H4 (cell line): ENCODE results near the gene DOK1. TPM values are rescaled to one million over a fixed set of nuclear protein-coding genes. Genes with fewer than 3 reads are reported as not detected.
A peak's percentile ranks its signal among the peaks of the same experiment; 100 is the strongest.

Source experiments
- DNase-seq: peaks from one replicate; pipeline ENCODE4 v3.0.0-alpha.2; 2015; ENCODE audit warnings: low spot score
- total RNA-seq: library from RNA; depleted of rRNA; stranded (reverse); fragments of >200 nt; shearing (Covaris generic); gene quantifications from 2 replicates; pipeline ENCODE4 v1.2.3, GENCODE V29; 2014

The DOK1 gene
- total RNA-seq, 1 experiment from 2014 or later: 2.1 TPM

DNA sequence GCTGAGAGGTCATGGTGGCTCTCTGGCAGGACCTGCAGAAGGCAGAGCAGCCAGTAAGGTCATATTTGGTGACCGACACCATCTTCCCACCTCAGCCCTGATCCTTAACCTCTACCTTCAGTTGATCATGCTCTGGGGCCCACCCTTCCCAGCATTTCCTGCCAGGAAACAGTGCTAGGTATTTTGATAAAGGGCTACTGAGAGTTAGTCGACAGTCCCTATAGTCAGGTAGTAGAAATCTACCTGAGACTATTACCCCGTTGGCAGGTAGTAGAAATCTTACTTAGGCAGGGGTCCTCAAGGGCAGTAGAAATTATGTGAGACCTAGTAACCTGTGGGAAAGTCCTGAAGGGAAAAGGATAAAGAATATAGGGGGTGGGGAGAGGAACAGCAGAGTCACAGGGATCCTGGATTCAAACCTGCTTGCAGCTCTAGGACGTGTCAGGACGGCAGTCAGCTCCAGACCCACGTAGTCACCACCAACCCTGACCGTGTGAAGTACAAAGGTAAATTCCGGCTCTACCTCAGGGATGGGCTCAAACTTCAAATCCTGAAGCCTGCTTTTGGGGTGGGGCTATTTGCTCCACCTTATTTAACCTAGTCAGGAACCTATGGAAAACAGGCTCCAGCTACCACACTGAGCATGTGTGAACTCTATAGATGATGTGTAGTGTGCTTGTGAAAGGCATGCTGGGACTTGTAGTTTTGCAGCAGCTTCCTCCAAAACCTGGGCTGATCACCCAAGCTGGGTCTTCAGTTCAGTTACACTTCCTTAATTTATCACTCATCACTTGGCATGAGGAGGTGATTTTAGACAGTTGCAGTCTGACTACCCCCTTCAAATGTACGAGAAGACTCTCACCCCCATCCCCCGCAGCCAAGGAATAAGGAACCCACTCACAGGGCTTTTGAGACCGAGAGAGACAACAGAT, 28.5 kb upstream of the DOK1 start, which contains the start of gene DQX1:
Gene DQX1 (minus strand): TSS at position 515 of the 932 bp plus-strand sequence. CDS start 502 bp downstream, at position 13.
- no peak for DNase-seq

- no peak for DNase-seq
Measured at GRCh38 chr2:74526649-74527230, 27.8 kb upstream of the DOK1 start.

DNA sequence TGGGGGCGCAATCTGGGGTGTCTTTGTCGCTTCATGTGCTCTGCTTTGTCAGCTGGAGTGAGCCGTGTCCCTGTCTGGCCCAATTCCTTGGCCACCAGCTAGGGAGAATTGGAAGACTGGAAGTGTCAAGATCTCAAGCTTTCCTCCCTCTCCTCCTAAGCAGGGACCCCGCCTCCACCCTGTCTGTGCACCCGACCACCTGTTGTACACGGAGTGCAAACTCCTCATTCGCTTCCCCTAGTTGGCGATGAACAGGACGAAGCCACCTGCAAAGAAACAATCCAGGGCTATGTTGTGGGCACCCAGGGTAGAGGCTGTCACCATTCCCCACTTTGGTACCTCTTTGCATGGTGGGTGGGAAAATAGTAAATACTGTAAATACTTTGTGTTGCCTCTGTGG, 26.8 kb upstream of the DOK1 start:
- DNase-seq: no peak

GRCh38 chr2:74528600-74529356, 25.7 kb upstream of the DOK1 start:
- DNase-seq: no peak

- DNase-seq: peak; percentile 98
Measured at GRCh38 chr2:74529357-74530238, 24.9 kb upstream of the DOK1 start, which contains the start of the genes AUP1 and HTRA2. AUP1 (minus strand) TSS chr2:74529706; CDS start chr2:74529629, 77 bp downstream. HTRA2 (plus strand) TSS chr2:74529933; CDS start chr2:74530007, 74 bp downstream.

DNA sequence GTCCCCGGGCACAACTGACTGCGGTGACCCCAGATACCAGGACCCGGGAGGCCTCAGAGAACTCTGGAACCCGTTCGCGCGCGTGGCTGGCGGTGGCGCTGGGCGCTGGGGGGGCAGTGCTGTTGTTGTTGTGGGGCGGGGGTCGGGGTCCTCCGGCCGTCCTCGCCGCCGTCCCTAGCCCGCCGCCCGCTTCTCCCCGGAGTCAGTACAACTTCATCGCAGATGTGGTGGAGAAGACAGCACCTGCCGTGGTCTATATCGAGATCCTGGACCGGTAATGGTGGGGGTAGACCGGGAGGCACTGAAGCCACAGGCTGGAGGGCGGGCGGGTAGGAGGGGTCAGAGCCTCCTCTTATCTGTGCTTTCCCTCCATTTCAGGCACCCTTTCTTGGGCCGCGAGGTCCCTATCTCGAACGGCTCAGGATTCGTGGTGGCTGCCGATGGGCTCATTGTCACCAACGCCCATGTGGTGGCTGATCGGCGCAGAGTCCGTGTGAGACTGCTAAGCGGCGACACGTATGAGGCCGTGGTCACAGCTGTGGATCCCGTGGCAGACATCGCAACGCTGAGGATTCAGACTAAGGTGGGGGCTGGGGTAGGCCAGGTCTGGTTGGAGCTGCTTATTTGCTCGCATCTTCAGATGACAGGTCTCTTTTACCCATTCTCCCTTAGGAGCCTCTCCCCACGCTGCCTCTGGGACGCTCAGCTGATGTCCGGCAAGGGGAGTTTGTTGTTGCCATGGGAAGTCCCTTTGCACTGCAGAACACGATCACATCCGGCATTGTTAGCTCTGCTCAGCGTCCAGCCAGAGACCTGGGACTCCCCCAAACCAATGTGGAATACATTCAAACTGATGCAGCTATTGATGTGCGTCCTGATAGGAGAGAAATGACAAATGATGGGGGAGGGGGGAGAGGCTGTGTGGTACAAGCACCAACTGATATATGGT, 24.0 kb upstream of the DOK1 start:
- no peak for DNase-seq

GRCh38 chr2:74531666-74532065, 22.9 kb upstream of the DOK1 start:
- DNase-seq: no peak

DNA sequence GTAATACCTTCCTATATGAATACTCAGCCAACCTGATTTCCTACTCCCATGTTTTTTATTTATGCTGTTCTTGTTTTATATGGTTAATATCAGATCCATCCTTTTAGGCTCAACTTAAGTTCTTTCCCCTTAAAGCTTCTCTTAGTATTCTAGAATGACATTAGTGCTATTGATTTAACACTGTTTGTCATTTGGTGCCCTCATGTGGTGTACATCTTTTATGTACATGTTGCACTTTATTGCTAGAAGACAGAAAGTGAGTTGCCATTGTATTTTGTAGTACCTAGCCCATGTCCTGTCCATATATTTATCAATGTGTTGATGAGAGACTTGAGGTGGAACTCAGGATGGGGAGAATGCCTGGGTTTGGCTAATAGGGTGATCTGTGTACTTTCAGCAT, 22.3 kb upstream of the DOK1 start:
- DNase-seq: peak; percentile 30

DNA sequence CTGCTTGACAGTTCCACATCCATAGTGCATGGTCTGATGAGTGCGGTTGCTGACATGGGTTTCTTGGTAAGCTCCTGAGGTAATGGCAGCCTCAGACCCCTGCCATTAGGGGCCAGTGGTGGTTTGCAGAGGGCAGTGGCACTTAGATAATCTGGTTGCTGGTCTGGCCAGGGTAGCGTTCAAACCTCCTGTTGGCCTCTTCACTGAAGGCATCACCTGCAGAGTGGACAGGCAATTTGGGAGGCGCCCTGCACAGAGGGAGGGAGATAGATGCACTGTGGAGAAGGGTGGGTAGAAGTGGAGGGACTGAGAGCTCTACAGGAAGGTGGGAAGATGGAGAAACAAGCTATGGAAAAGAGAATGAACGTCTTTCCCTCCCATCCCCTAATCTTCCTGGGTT, 21.1 kb upstream of the DOK1 start:
- DNase-seq: no peak

DNA sequence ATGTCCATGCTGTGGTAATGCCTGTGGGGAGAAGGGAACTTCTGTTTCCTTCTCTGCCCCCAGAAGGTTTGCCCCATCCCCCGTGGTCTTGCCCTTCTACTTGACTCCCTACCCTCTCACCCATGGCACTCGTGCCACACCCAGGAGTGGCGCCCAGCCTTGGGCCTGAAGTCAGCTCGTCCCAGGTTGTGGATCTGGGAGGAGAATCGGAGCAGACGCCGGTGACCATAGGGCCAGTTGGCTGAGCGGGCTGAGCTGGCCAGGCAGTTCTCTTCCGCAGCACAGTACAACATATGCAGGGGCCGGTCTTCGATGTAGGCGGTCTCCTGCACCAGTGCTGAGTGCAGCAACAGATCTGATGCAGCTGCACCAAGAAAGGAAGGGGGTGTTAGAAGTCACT, 20.1 kb upstream of the DOK1 start:
- no peak for DNase-seq

- DNase-seq: no peak
Measured at GRCh38 chr2:74535440-74535965, 19.0 kb upstream of the DOK1 start.

GRCh38 chr2:74536166-74536950, 18.2 kb upstream of the DOK1 start:
- no peak for DNase-seq

- no peak for DNase-seq
Measured at GRCh38 chr2:74537140-74537539, 17.4 kb upstream of the DOK1 start.

GRCh38 chr2:74538881-74539339, 15.6 kb upstream of the DOK1 start:
- DNase-seq: no peak

DNA sequence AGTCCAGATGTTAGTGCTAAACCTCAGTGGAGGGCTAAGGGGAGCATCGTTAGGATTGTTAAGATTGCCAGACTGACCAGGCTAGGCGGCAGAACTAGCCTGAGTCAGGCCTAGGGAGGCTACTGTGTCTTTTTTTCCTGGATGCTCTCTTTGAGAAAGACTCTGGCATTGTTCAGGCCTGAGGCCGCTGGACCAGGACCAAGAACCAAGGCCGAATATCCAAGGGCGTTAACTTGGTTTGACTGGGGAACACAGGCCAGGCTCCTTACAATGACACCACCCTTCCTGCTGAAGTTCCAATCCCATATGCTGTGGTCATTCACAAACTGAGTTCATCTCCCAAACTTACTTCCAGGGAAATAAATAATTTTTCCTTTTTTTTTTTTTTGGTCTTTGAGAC, 14.2 kb upstream of the DOK1 start:
- DNase-seq: no peak

- DNase-seq: no peak
Measured at GRCh38 chr2:74542978-74543377, 11.5 kb upstream of the DOK1 start.

DNA sequence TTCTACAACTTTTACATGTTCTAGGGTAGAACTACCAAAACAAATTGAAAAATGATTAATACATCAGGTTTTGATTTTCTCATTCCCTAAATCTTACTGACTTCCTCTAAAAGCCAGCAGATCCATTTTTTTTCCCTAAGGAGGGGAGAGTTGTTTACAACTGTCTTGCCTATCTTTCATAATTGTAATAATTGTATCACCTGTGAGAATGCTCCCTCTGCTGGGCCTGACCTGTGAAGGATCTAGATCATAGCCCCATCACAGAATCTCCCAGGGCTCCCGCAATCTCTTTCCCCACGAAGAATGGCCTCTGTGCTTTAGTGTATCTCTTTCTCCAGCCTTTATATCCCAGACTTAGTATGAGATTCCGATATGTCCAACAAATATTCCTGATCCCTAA, 9.9 kb upstream of the DOK1 start:
- DNase-seq: no peak

DNA sequence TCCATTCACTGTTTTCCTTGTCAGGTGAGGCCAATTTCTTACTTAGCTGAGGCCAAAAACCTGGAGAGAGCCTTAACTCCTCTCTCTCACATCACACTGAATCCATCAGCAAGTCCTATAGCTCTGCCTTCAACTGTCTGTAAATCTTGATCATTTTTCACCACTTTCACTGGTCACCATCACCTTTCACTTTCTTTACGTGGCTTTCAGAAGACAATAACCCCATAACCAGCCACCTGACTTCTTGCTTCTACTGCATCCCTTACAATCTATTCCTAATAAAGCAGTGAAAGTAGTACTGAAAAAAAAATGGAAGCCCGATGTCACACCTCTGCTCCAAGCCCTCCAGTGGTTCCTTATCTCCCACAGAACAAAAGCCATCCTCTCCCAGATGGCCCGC, 8.5 kb upstream of the DOK1 start:
- no peak for DNase-seq
